Measurements from ENCODE around the gene CHST8. TPM values are rescaled to one million over a fixed set of nuclear protein-coding genes. Genes with fewer than 3 reads are reported as not detected.

Gene CHST8
- total RNA-seq, 1 donor from 2014 or later = 26.6 TPM

DNA sequence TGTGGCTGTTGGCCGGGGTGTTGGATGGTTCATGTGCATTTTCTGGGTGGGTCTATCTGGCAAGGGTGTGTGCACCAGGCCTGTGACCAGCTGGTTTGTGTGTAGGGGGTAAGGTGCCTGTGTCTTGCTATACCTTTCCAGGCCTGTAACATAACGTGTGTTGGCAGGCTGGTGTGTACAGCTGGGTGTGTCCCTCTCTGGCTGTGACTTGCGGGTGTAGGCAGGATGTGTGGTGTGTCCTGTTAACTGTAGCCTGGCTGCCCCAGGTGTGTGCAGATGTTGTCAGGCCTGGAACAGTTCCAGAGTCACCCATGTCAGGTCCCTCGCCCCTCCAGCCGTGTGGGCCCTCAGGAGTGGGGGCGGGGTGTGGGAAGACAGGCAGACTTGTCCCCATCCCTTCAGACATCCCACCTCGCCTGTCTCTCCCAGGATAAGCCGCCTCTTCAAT lies 184.7 kb downstream of the CHST8 start:
- Mint-ChIP-seq H3K27me3 (ENCODE audit: low read depth) (no peaks in the 10 kb centered on the region), H3K4me3 (no peak overlapping the region), H3K27ac (no peak overlapping the region), H3K9me3 (no peaks in the 10 kb centered on the region), H3K36me3 (peaks cover 24% of the 10 kb centered on the region), H3K4me1 (no peaks in the 10 kb centered on the region)
- TF ChIP-seq, protein P1, sequence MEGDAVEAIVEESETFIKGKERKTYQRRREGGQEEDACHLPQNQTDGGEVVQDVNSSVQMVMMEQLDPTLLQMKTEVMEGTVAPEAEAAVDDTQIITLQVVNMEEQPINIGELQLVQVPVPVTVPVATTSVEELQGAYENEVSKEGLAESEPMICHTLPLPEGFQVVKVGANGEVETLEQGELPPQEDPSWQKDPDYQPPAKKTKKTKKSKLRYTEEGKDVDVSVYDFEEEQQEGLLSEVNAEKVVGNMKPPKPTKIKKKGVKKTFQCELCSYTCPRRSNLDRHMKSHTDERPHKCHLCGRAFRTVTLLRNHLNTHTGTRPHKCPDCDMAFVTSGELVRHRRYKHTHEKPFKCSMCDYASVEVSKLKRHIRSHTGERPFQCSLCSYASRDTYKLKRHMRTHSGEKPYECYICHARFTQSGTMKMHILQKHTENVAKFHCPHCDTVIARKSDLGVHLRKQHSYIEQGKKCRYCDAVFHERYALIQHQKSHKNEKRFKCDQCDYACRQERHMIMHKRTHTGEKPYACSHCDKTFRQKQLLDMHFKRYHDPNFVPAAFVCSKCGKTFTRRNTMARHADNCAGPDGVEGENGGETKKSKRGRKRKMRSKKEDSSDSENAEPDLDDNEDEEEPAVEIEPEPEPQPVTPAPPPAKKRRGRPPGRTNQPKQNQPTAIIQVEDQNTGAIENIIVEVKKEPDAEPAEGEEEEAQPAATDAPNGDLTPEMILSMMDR (IDR thresholded peaks at IDR 0.05; ENCODE audit: unreplicated experiment) = no peak
- DNase-seq (ENCODE audit: low spot score in 2 of 2, unreplicated experiment in 2 of 2) = no peak

DNA sequence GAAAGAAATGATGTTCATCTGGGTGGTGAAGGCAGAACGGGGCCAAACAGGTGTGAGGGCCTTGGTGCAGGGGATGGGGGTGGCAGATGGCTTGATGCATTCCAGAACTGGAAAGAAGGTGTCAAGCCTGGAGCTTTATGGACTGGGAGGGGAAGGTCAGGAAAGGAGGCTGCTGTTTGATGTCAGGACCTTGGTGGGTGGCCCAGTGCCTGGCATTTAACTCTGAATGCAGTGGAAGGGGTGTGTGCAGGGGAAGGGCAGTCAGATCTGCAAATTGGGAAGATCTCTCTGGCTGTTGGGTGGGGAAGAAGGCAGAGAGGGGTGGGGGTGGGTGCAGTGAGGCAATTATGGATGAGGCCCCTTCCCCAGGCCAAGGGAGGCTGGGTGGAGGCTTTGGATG lies 186.6 kb downstream of the CHST8 start:
- no peak overlapping the region for H3K4me3 Mint-ChIP-seq
- no peaks in the 10 kb centered on the region for H3K27me3 Mint-ChIP-seq (ENCODE audit: low read depth)
- H3K4me1 Mint-ChIP-seq = no peaks in the 10 kb centered on the region
- no peak overlapping the region for H3K27ac Mint-ChIP-seq
- TF ChIP-seq, protein P1 (IDR thresholded peaks at IDR 0.05; ENCODE audit: unreplicated experiment) = no peak
- no peak for DNase-seq (ENCODE audit: low spot score in 2 of 2, unreplicated experiment in 2 of 2)
- H3K9me3 Mint-ChIP-seq = no peaks in the 10 kb centered on the region
- H3K36me3 Mint-ChIP-seq = peaks cover 29% of the 10 kb centered on the region

DNA sequence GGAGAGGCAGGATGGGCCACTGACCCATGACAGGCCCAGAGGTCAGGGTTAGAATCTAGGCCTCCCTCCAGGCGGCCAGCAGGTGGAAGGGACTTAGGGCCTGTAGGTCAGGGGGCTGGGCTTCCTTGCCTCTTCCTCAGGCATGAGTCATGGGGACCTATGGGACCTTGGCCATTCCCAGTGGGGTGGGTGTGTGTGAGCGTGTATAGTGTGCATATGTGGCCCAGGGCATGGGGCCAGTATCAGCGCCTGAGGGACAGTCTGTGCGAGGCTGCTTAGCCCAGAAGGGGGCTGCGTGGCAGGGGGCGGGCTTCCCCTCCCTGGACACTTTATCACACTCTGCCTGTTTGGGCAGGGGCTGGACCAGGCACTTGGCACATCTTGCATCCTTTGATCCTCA lies 188.2 kb downstream of the CHST8 start:
- no peak for DNase-seq (ENCODE audit: low spot score in 2 of 2, unreplicated experiment in 2 of 2)
- no peaks in the 10 kb centered on the region for H3K27me3 Mint-ChIP-seq (ENCODE audit: low read depth)
- no peak overlapping the region for H3K4me3 Mint-ChIP-seq
- no peaks in the 10 kb centered on the region for H3K4me1 Mint-ChIP-seq
- TF ChIP-seq, protein P1 (IDR thresholded peaks at IDR 0.05; ENCODE audit: unreplicated experiment) = no peak
- H3K36me3 Mint-ChIP-seq = peaks cover 34% of the 10 kb centered on the region
- H3K27ac Mint-ChIP-seq = no peak overlapping the region
- H3K9me3 Mint-ChIP-seq = no peaks in the 10 kb centered on the region

DNA sequence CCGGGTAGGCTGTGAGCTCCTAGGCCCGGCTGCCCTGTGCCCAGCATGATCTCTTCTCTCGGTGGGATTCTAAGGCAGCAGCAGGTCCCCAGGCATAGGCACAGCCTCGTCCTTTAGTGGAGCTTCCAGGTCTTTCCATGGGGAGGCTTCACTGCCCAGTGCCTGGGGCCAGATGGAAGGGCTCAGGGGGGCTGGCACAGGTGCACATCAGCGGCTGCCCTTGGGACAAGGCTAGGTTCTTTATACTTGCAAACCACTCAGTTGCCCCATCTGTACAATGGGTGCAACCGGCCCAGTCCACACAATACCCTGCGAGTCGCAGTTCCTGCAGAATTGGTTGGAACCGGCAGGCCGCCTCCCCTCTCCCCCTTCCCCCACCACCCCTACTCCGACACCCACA lies 189.1 kb downstream of the CHST8 start:
- peaks cover 34% of the 10 kb centered on the region for H3K36me3 Mint-ChIP-seq
- no peak overlapping the region for H3K4me3 Mint-ChIP-seq
- no peaks in the 10 kb centered on the region for H3K27me3 Mint-ChIP-seq (ENCODE audit: low read depth)
- TF ChIP-seq, protein P1 (IDR thresholded peaks at IDR 0.05; ENCODE audit: unreplicated experiment) = no peak
- H3K4me1 Mint-ChIP-seq = peaks cover 3% of the 10 kb centered on the region
- no peaks in the 10 kb centered on the region for H3K9me3 Mint-ChIP-seq
- DNase-seq (ENCODE audit: low spot score in 2 of 2, unreplicated experiment in 2 of 2) = no peak
- H3K27ac Mint-ChIP-seq = no peak overlapping the region

DNA sequence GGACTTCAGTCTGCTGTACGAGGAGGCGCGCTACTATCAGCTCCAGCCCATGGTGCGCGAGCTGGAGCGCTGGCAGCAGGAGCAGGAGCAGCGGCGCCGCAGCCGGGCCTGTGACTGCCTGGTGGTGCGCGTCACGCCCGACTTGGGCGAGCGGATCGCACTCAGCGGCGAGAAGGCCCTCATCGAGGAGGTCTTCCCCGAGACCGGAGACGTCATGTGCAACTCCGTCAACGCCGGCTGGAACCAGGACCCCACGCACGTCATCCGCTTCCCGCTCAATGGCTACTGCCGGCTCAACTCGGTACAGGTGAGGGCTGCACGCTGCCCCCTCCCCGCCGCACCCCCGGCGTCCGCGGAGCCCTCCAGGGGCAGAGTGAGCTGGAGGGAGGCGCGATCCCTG lies 189.5 kb downstream of the CHST8 start:
- no peaks in the 10 kb centered on the region for H3K27me3 Mint-ChIP-seq (ENCODE audit: low read depth)
- DNase-seq (ENCODE audit: low spot score in 2 of 2, unreplicated experiment in 2 of 2) = no peak
- peaks cover 3% of the 10 kb centered on the region for H3K4me1 Mint-ChIP-seq
- H3K27ac Mint-ChIP-seq = no peak overlapping the region
- no peak overlapping the region for H3K4me3 Mint-ChIP-seq
- H3K9me3 Mint-ChIP-seq = no peaks in the 10 kb centered on the region
- peaks cover 30% of the 10 kb centered on the region for H3K36me3 Mint-ChIP-seq
- TF ChIP-seq, protein P1 (IDR thresholded peaks at IDR 0.05; ENCODE audit: unreplicated experiment) = no peak

Data from mesothelial cell of epicardium (in vitro differentiated cells).